ENCODE measurements around the gene BRK1.
"Not testable (repeated sequence)": the region's sequence is repeated elsewhere in the genome, so short reads cannot be mapped to it uniquely, and the experiment has no call there.

The BRK1 gene

GRCh38 chr3:10142707-10143560 is 27.5 kb downstream of the BRK1 start:
- no peak for DNase-seq (ENCODE audit: low read depth in 2 of 2)

DNA sequence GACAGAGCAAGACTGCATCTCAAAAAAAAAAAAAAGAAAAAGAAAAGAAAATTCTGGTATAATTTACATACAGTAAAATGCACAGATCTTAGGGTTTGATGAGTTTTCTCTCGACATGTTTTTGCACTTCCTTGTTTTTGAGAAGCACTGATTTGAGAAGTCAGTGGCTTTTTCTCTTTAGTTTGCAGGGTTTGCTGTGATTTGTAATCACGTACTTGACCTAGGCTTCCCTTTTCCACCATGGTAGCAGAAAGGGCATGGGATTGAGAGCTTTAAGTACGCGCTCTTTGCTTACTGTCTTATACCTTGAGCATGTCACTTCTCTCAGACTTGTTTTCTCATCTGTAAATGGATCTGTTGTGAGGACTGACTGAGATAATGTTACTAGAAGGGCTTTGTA is 30.2 kb downstream of the BRK1 start:
- no peak for DNase-seq (ENCODE audit: low read depth in 2 of 2)

- no peak for DNase-seq (ENCODE audit: low read depth in 2 of 2)
Measured at GRCh38 chr3:10149226-10149625, 33.8 kb downstream of the BRK1 start.

GRCh38 chr3:10150987-10151386 is 35.5 kb downstream of the BRK1 start:
- DNase-seq (ENCODE audit: low read depth in 2 of 2), result no peak

GRCh38 chr3:10154335-10155122 is 39.1 kb downstream of the BRK1 start:
- no peak for DNase-seq (ENCODE audit: low read depth in 2 of 2)

GRCh38 chr3:10155123-10155472 is 39.6 kb downstream of the BRK1 start:
- DNase-seq (ENCODE audit: low read depth in 2 of 2), result no peak

DNA sequence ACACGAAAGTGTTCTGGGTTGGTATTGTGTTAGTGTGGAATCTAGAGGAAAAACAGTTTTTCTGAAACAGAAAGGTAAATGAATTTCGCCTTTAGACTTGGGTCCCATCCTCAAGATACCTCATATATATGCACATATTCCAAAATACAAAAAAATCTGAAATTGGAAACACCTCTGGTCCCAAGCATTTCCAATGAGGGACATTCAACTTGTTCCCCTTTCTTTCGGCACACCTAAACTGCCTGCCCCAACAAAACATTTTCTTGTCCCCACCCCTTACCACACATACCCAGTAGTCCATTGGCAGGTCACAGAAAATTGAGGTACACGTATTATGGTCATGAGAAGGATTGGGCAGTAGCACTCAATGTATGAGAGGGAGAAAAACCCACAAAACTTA is 40.2 kb downstream of the BRK1 start:
- no peak for DNase-seq (ENCODE audit: low read depth in 2 of 2)

GRCh38 chr3:10157031-10157430 is 41.6 kb downstream of the BRK1 start:
- no peak for DNase-seq (ENCODE audit: low read depth in 2 of 2)

- DNase-seq (ENCODE audit: low read depth in 2 of 2), result not testable (repeated sequence)
Measured at GRCh38 chr3:10158555-10158954, 43.1 kb downstream of the BRK1 start.

GRCh38 chr3:10160346-10160745 is 44.9 kb downstream of the BRK1 start:
- no peak for DNase-seq (ENCODE audit: low read depth in 2 of 2)

DNA sequence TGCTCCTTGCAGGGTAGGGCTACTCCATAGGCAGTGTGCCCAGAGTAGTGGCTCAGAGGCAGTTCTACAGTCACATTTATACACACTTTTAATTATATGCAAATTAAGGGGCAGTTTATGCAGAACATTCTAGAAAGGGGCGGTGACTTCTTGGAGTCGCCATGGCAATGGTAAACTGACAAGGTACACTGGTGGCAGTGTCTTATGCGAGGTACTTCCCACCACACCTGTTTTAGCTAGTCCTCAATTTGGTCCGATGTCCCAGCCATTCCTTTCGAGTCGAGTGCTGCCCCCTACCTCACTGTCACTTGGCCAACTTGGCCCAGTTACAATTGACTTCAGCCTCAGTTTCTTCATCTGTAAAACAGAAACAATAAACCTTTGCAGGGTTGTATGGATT is 45.5 kb downstream of the BRK1 start:
- no peak for DNase-seq (ENCODE audit: low read depth in 2 of 2)

DNA sequence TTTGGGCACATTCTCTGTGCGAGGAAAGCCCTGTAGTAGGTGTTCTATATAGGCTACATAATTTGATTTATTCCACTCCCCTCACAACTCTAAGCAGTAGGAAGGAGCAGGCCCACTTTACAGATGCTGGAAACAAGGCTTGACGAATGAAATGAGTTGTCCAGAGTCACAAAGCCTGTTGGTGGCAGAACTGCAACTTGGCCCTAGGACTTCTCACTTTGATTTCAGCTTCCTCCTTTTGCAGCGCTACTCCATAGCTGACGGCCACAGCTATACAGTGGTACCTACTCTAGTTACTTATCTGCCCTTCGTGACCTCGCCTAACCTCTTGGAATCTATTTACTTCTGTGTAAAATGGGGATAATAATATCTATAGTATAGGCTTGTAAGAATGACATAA is 46.7 kb downstream of the BRK1 start:
- DNase-seq (ENCODE audit: low read depth in 2 of 2), result no peak

- DNase-seq (ENCODE audit: low read depth in 2 of 2), result not testable (repeated sequence)
Measured at GRCh38 chr3:10164201-10164545, 48.7 kb downstream of the BRK1 start.

- DNase-seq (ENCODE audit: low read depth in 2 of 2), result peak in 1 of 2 donors; percentile 53
Measured at GRCh38 chr3:10164546-10165393, 49.3 kb downstream of the BRK1 start, which contains the start of gene IRAK2. IRAK2 (plus strand) TSS chr3:10164919; CDS start chr3:10164955, 36 bp downstream.

DNA sequence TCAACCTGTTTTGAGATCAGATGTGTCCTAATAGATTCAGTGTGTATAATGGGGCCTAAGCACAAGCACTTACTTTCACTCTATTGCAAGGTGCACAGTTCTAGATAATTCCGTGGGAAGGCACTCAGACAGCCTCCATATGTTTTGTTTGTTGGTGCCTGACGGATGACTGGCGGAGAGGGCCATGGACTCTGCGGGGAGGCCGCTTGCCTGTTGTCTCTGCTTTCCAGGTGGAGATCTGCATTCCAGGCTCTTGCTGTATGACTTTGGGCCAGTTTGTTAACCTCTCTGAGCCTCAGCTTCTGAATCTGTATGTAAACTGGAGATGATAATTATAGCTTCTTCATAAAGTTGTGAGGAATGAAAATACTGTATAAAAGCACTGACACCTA is 50.7 kb downstream of the BRK1 start:
- no peak for DNase-seq (ENCODE audit: low read depth in 2 of 2)

DNA sequence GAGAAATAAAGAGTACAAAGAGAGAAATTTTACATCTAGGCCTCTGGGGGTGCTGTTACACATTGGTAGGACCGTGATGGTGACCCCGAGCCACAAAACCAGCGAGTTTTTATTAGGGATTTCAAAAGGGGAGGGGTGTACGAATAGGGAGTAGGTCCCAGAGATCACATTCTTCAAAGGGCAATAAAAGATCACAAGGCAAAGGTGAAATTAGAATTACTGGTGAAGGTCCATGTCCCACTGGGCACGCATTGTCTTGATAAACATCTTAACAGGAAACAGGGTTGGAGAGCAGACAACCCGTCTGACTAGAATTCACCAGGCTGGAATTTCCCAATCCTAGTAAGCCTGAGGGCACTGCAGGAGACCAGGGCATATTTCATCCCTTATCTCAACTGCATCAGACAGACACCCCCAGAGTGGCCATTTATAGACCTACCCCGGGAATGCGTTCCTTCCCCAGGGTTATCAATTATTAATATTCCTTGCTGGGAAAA is 53.6 kb downstream of the BRK1 start:
- DNase-seq (ENCODE audit: low read depth in 2 of 2), result no peak

DNA sequence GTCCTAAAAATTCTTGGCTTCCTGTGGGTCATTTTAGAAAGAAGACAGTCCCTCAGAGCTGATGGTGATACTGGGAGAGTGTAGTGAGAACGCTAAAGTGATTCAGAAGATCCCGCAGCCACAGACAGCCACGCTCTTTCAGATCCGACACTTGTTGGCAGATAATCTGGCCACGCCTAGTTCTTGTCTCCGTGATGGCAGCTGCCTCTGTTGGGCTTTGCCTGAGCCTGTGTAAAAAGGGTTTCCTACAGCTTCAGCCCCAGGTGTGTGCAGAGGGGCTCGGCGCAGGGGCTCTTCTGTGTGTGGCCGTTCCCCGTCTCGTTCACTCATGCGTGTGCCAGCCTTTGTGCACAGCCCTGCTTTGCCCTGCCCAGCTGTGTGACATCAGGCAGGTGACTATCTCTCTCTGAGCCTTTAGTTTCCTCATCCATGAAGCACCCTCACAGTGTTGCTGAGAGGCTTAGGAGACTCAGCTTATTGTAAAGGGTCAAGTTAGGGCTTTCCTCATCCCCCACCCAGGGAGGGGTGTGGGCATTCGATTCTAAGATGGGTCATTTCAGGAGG is 55.5 kb downstream of the BRK1 start:
- no peak for DNase-seq (ENCODE audit: low read depth in 2 of 2)

DNA sequence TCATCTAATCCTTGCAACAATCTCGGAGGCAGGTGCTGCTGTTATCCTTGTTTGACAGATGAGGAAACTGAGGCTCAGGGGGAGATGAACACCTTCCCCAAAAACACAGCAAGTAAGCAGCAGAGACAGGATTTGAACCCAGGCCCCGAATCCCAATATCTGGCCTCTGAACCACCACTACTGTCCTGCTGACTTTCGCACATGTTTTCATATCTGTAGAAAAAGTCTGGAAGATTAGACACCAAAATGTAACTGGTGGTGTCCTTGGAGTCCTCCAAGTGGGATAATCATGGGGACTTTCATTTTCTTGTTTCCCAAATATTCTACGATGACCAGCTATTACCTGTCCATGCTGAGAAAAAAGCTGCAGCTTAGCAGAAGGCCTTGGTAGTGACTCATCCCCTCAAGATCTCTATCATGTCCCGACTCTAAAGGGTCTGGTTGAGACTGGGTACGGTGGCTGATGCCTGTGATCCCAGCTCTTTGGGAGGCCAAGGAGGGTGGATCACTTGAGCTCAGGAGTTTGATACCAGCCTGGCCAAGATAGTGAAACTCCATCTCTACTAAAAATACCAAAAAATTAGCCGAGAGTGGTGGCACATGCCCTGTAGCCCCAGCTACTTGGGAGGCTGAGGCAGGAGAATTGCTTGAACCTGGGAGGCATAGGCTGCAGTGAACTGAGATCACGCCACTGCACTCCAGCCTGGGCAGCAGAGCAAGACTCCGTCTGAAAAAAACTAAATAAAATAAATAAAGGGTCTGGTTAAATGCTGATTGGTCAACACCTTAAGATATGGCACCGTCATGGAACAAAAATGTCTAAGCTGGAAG is 57.8 kb downstream of the BRK1 start:
- DNase-seq (ENCODE audit: low read depth in 2 of 2), result no peak

- no peak for DNase-seq (ENCODE audit: low read depth in 2 of 2)
Measured at GRCh38 chr3:10173926-10174435, 58.5 kb downstream of the BRK1 start.

- DNase-seq (ENCODE audit: low read depth in 2 of 2), result not testable (repeated sequence)
Measured at GRCh38 chr3:10175334-10175733, 59.9 kb downstream of the BRK1 start.

GRCh38 chr3:10176150-10176549 is 60.7 kb downstream of the BRK1 start:
- DNase-seq (ENCODE audit: low read depth in 2 of 2), result not testable (repeated sequence)

Measured in stimulated activated CD8-positive, alpha-beta memory T cell treated with anti-CD3 and anti-CD28 coated beads, Interleukin-7, amount 100 ng/mL, for 4 hours (primary cell).